HG02852 (cell line): ENCODE results near the gene USP47.
A peak's percentile ranks its signal among the peaks of the same experiment; 100 is the strongest.

Source experiments
- ATAC-seq: cut with Tn5 transposase; IDR thresholded peaks from one replicate; pipeline ENCODE4 v1.9.1; 2021; ENCODE audit warnings: mild to moderate bottlenecking, moderate library complexity; ENCODE audit not compliant: unreplicated experiment

USP47 gene

DNA sequence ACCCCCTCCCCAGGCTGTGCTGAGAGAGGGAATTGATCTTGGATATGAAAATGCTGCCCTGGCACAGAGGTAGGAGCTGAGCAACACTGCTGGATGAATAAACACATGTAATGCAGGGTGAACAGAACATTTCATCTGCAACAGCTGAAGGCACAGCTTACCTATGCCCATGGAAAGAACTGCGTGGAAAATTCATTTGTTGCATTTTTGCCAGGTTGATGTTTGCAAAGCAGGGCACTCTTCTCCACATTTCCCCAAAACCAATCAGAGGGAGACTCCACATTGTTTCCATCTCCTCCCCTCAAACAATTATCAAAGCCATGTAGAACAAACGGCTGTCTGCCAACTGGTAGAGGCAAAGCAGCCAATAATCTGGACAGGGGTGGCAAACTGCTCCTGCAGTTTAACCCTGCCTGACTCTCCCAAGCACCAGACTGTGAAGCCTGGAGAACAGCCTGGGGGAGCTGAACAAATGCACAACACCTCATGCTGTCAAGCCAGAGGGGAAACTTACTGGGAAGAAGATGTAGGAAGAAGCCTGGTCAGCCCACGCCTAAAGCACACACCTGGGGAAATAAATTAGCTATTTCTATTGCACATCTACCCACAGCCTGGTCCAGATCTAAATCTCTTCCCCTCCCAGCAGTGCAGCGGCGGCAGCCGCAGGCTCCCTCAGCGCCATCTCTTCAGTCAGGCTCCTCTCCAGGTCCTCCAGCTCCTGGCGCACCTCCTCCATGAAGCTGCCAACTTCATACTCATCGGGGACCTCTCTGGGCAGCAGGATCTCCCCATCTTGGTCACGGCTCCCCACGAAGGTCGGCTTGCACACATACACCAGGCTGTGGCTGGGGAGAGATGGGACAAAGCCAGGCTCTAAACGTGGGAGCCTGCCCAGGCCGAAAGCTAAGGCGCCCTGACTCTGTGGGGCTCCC, 122.3 kb downstream of the USP47 start:
- ATAC-seq = no peak

DNA sequence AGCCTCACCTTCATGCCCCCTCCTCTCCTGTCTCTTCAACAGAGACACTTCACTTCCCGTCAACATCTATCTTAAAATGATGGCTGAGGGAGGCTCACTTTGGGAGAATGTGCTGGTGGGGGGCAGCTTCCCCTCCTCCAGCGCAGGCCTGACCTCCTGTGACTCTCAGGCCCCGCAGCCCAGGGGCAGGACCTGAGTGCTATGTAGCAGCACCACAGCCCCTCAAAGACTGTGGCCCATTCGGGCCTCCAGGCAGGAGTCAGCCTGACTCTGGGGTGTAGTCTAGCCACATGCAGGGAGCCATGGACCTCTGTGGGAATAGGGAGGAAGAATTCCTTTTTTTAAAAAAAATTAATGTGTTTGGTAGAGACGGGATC, 123.0 kb downstream of the USP47 start:
- no peak for ATAC-seq

DNA sequence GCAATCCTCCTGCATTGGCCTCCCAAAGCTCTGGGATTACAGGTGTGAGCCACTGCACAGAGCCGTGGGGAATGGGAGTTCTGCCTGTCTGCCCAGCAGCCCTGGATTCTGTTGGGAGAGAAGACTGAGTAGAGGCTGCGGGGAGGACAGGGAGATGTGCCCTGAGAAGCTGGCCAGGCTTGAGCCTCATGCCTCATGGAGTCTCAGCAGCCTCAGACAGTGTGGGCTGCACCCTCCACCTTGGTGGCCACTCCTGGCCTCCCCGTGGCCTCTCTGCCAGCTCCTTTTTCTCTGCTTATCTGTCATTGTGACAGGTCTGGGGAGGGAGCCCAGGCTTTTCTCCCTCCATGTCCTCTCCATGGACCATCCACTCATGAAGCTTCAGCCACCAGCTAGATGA, 123.4 kb downstream of the USP47 start:
- no peak for ATAC-seq

DNA sequence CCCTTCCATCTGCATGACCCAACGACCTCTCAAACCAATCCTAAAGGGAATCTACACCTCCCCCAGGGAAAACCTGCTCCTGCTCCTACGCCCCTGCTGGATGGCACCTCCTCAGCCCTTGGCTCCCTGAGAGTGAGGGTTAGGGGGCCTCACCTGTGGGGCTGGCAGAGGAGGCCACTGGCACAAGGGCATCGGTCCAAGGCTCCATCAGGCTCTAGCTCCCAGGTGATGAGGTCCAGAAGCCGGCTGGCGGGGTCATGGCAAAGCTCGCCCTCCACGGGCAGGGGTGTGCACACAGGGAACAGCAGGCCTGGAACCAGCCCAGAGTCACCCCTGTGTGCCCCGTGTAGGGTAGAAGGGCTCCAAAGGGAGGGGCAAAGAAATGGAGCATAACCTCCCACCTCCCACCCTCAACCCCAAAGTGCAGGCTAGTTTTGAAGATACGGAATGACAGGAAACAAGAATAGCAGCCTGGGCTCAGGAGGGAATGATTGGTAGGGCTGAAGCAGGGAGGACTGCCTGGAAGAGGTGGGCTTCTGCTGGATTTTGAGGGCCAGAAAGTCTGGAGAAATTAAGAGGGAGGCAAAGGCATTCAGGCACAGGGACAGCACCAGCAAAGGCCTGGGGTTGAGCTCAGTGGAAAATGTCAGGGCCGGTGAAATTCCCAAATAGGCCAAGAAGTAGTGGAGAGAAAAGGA, 124.0 kb downstream of the USP47 start:
- ATAC-seq = no peak

DNA sequence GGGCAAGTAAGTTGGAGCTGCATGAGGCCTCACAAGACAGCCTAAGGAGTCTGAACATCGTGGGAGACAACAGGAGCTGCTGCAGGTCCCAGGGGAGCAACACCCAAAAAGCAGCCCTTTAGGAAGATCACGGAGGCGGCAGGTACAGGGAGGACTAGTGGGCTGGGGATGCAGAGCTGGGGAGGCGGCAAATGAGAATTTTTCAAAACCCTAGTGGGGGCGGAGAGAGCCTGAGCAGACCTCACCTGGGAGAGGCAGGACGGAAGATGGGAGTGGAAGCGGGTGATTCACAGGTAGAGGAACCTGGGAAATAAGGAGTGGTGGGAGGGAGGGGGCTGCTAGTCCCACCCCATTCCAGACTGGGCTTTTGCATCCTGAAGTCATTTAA, 124.6 kb downstream of the USP47 start:
- ATAC-seq = no peak

DNA sequence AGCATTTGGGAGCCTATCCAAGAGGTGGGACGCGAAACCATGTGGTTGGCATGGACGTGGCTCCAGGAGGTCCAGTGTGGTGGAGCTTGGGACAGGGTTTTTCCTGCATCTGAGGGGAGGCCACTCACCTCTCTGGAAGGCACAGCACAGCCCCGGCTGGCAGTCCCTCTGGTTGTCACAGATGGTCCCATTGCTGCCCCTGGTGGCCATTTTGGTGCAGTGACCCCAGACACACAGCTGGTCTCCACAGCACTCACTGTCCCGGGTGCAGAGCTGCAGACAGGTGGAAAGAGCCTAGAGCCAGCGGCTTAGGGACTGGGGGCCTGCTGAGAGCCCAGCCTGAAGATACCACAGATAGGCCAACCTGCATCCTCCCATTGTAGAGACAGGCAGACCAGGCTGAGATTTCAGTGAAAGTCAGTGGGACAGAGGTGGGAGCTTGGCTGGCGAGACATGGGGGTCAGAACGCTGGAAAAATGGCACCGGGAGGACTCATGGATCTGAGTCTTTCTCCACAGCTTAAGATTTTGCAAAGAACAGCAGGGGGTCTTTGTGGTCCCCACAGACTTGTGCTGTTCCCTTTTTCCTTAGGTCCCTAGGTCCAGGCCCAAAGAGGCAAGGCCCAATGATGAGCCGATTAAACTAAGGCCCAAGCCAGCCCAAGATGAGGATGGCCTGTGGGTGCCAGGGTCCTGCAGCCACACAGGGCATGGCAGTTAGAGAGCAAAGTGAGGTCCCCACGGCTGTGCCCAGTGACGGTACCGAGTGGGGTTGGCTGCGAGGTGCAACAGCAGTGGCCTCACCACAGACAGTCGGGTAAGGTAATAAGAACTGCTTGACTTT, 125.3 kb downstream of the USP47 start:
- peak; percentile 90 for ATAC-seq

DNA sequence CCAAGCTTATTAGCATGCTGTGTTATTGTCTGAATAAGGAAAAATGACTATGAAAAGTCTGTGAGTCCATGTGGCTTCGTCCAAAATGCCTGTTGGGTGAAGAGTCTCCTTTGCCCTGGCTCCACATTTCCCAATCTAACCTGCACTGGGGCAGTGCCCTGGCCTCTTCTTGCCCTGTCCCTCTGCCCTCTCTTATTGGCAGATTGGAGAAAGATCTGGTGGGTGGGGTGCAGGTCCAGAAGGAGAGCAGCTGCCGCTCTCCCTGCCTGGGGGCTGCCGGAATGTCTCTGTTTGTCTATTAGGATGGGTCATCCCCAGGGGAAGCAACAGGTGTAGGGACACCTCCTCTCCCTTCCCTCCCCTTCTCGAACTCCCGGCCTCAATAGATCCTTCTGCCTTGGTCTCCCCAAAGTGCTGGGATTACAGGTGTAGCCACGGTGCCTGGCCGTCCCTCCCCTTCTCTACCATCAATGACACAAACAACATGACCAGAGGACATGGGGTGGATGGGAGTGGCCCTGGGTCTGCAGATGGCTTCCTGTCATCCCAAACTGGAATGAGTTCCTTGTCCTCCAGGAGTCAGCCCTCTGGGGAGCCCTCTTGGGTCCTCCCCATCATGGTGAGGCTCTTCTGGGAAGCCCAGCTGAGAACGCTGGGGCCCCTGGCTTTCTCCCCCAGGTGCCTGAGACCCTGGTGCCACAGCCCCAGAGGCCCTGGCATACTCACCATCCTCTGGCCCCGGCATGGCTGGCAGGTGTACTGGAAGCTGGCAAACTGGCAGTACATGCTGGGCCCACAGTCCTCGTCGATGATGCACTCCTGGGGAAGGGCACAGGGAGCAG, 126.1 kb downstream of the USP47 start:
- ATAC-seq = no peak

DNA sequence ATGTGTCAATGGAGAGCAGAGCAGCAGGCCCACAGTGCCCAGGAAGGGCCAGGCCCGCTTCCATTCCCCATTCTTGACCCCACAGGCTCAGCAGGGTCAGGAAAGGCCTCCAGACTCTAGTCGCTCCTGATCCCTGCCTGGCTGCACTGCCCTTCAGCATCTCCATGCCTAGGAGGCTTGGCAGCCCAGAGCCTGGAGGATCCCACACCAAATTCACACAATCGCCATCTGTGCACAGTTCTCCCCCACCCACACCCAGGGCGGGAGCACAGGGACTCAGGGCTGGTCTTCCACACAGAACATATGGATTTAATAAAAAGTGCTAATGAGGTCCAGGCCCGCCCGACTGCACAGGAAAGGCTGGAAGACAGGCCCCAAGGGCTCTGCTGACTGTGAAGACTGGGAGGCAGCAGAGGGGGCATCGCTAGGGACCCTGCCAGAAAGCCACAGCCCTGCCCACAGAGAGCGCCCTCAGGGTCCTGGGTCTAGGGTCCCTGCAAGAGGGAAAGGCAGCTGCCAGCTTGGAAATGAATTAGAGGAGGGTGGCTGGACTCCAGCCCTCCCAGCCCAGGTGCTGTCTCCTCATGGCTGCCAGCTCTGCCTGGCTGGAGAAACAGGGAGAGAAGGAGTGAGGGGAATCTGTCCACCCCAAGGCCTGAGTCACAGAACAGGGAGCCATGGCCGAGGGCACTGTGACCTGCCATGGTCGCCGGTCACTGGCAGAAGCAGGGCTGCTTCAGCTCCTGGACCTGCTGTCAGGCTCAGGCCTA, 126.9 kb downstream of the USP47 start:
- no peak for ATAC-seq

DNA sequence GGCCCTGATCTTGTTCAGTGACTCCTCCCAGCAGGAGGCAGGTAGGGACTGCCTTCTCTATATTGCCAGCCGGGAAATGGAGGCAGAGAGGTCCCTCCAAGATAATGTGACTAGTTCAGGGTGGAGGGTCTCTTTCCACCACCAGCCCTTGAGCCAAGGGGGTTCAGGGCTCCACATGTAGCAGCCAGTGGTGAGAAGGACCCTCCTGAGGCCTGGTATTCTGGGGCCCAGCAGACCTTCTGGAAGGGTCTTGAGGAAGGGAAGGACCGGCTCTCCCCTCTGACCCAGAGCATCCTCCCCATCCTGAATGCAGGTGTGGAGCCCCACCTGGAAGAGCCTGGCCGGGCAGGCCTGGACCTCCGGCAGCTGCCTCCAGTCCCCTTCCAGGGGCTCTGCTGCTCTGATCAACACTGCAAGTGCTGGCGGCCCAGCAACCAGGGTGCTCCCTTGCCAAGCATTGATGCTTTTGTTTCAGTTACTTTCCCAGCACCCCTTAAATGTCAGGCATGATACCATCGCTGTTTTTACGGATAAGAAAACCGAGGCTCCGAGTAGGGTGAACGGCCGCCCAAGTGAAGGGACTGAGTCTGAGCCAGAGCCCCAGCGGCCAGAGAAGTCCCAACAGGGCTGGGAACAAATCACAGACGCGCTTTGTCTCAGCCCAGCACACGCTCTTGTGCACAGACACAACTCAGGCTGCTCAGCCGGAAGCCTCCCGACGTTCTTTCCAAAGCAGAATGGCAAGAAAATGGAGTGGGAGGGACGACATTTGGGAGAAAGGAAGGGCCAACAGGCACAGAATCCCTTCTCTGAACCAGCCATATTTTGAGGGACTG, 127.8 kb downstream of the USP47 start:
- ATAC-seq = no peak

DNA sequence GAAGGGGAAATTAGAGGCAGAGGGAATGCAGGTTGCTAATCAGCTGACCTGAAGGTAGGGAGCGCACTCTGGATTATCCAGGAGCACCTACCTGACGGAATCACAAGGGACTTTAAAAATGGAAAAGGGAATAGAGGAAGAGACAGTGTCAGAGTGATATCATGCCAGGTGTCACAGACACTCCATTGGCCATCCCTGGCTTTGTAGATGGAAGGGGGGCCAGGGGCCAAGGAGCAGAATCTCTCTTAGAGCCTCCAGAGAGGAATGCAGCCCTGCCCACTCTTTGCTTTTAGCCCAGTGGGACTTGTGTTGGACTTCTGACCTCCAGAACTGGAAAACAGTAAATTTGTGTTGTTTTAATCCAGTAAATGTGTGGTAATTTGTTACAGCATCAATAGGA, 128.8 kb downstream of the USP47 start:
- ATAC-seq = no peak

DNA sequence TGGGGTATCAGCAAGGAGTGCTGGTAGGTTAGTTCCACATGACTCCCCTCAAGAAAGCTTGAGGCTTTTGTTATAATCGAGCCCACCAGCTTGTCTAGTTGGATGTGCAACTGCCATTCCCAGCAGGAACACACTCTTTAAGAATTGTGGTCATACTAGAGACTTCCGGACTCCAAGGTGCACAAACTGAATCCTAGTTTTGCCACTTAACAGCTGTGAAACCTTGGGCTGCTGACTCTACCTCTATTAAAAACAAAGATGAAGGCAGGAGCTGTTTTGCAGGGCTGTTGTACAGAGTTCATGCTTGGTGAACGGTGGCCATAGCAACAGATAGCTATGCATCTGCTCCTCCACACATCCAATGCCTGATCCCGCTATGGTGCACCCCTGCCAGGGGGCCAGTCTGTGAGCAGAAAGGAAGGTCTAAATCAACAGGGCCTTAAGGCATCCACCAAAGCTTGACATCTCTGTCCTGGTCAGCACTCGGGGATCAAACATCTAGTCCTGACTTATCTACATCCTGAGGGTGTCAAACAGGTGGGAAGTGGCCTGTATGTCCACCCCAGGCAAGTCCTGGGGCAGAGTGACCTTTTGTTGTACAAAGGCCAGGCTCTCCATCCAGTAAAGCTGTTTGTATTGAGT, 130.3 kb downstream of the USP47 start:
- ATAC-seq = no peak

DNA sequence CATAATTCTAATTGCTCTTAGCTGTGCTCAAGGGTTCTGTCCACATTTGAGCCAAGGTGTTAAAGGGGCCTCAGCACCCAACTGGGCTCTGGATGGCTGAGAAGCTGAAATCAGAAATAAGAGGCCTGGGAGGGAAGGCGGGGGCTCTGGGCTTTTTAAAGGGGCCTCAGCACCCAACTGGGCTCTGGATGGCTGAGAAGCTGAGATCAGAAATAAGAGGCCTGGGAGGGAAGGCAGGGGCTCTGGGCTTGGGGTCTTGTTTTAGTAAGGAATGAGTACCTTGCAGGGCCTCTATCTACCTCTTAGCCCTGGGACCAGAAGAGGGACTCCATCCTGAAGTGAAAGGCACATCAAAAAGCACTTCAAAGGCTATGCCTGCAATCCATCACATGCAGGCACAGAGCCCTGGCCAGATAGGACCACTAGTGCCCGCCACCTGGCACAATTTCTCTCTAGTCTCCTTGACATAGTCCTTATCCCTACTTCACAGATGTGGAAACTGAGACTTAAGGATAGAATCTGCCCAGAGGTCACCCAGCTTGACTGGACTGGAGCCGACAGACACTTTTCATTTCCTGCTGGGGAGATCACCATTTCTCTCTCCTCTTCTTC, 131.1 kb downstream of the USP47 start:
- no peak for ATAC-seq

DNA sequence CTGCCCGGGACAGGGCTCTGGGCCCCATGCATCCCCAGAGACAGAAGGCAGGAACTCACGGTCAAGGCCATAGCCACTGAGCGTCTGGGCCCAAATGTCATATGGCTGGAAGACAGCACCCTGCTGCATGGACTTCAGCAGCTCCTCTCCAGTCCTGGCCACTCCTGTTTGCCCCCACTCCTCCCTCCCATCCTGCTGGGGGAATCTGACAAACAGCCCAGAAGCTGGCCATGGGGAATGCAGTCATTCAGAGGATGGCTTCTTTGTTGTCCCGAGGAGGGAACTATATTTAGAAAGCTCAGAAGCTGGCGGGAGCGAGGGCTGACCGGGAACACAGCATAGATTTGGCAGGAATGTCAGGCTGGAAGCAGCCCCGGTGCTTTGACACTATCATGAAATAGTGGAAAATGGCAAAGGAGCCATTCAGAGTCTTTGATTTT, 131.6 kb downstream of the USP47 start:
- ATAC-seq = no peak

DNA sequence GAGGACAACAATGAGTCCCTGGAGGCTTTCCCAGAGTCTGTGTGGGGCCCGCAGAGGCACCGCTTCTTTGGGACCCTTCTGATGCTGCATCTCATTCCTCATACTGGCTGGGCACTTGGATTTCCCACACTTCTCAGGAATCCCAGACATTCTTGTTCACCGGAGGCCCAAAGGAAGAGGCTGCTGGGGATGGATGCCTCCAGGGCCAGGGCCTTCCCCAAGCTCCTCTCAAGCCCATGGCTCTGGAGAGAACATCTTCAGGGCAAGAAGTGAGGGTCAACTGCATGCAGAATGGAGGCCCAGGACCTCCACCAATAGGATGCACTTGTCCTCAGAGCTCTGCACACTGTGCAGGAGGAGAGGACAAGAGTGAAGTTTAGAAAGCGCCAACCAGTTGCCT, 132.1 kb downstream of the USP47 start:
- no peak for ATAC-seq

DNA sequence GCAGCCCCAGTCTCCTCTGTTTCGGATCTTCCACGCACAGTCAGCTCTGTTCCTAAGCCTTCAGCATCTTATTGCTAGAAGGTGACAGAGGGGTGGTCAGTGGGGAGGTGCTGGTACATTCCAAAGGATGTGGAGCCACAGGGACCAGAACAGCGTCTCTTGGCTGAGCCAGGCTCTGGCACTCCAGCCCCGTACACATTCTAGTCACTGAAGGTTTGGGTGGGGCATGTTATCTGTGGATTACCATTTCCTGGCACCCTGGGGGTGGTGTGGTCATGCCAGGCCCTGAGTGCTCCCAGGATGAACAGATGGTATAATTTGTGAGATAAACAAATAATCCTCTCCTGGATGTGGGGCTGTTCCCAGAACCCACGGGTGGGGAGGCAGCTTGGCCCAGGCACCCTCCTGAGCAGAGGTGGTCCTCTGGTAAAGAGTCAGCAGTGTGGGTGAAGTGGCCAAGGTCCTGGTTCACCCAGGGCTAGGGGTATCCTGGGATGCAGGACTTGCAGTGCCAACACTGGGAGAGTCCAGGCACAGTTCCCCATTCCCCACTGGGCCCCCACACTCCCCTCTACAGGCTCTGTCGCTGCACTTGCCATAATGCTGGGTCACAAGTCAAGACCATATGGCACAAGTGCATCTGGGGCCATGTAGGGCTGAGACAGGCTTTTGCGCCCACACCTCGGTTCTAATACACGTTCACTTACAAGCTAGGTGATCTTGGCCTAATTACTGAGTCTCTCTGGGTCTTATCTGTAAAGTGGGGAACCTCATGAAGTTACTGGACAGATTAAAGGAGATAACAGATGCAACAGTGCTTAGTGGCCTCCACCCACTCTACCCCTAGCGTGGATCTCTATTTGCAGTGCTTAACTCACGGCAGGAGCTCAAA, 133.7 kb downstream of the USP47 start:
- ATAC-seq = no peak

DNA sequence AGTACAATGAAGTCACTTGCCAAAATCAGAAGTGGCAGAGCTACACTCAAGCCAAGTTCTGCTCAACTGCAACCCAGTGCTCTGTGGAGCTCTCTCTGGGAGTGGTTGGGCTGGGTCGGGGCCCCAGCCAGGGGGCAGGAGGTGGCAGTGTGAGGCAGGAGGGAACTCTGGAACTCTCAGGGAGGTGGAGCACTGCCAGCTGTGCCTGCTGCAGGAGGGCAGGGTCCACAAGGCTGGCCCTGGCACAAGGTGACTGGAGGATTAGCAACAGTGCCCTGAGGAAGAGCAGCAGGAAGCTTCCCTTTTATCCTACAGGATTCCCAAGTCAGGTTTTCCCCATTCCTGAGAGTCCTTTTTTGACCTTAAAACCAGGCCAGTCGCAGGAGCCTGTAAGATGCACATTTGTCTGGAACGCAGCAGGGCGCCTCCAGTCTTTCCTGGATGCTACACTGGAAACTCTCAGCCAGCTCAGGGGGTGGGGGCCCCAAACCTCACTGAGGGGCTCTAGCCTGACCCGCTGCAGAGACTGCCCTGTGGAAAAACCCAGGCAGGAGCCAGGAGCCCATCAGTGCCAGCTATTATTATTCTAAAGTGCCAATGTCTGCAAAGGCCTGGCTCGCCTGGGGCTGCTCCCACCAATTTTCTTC, 134.8 kb downstream of the USP47 start:
- ATAC-seq = no peak
